Peyer's patch (tissue), 4 donors: Measurements from ENCODE around the gene MARK3.

Experiments
- CTCF ChIP-seq, 6 experiments: fragments of 450-650 bp in 4 of 6; fragments of 200-600 bp in 2 of 6; sonication (generic) in 1 of 6; IDR thresholded peaks; one replicate each; pipeline ENCODE4 v1.5.1; 2017 to 2019; ENCODE audit warnings: antibody characterized with exemption in 6 of 6, mild to moderate bottlenecking in 3 of 6, moderate library complexity in 1 of 6
- POLR2A ChIP-seq, 2 donors: fragments of 450-650 bp; IDR thresholded peaks; one replicate each; pipeline ENCODE4 v1.5.1; 2017; ENCODE audit warnings: antibody characterized with exemption in 2 of 2, mild to moderate bottlenecking in 2 of 2, moderate library complexity in 2 of 2

GRCh38 chr14:103533137-103533998, 148.2 kb downstream of the MARK3 start:
- TF ChIP-seq CTCF (IDR thresholded peaks at IDR 0.05) (no peak), POLR2A (IDR thresholded peaks at IDR 0.05) (no peak)
